AML-193 (cell line): ENCODE data around the gene PSMC6.

Source experiments
- DNase-seq, 2 experiments: peaks; one replicate each; lab custom pipeline; 2025; lab: John Stamatoyannopoulos, UW

Gene PSMC6

DNA sequence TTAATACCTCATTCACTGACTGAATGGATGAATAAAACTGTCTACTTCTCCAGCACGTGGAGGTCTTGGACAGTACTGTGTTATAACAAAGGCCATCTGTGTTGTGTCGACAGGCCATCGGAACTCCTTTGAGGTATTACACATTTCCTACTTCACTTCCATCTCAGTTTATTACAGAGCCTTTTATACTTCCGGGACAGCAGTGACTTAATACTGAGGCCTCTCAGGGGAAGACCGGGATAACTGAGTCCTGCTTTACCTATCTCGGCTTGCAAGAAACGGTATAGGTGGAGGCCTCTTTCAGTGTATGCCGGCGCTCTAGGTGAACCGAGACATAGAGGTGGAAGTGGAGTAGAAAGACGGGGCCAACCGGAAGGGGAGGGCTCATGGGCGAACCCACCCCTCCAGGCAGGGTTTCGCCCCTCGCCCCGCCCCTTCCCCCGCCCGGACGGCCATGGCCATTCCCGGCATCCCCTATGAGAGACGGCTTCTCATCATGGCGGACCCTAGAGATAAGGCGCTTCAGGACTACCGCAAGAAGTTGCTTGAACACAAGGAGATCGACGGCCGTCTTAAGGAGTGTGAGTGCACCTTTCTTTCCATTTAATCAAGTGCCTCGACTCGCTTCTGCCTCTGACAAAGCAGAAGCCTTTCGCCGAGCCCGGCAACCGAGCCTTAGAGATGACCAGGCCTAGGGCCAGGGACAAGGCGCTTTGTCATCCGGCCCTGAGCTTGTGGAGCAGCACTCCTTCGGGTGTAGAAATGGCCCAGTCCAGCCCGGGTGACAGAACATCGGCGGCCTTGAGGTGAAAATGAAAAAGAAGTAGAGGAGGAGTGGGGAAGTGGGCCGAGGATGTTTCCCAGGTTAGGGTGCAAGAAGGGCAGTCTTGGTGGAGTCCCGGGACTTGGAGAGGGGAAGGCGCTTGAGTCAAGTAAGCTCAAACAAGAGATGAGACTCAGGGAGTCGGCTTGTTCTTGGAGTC, at the start of gene PSMC6:
PSMC6 (plus strand) TSS at position 477 of the 983 bp plus-strand sequence; CDS start at position 497, 20 bp downstream.
- DNase-seq = peak; percentile 80 to 90

DNA sequence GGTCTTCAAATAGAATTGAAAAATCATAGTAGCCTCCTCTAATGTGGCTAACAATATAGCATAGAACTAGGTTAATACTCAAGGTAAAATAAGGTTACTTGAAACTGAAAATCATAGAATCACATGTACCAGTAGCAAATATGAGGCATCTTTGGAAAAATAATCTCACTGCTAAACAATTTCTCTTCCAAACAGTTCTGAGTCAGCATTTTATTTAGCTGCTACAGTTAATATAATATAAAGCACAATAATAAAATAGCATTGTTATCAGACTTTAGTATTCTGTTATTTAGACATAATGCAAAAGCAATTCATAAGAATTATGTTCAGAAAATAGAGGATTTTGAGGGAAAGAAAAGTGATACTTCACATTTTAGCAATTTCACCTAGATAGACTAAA, 46.7 kb upstream of the PSMC6 start:
- DNase-seq = no peak

DNA sequence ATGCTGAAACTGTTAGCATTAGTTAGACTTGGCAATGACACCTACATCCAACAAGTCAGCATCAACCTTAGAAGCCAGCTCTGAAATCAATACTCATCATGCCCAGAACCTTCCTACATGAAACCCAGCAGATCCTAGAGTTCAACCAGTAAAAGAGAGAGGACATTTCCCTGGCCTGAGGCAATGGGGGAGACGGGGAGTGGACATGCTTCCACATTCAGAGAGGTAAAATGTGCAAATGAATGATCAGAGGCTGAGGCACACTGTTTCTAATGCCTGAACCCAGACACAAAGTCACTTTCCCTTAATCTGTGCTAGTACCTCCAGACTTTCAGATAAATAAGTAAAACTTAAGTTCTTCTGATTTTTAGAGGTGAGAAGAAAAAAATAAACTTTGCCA, 46.2 kb upstream of the PSMC6 start:
- no peak for DNase-seq

DNA sequence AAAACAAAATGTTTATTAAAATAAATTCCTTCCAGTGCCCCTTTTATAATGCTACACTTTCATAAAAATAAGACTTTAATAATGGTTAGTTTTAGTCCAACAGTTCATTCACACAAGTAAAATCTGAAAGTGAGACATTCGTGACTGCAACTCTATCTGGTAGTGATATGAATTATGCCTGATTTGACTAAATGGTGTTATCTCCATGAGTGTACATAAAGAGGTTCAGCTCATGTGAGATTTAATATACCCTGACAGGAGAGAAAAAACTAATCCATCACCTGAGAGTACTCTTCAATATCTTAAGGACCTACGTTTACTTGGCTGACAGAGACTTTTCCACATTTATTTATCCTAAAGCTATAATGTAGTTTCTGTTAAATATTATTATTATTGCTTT, 45.7 kb upstream of the PSMC6 start:
- no peak for DNase-seq

DNA sequence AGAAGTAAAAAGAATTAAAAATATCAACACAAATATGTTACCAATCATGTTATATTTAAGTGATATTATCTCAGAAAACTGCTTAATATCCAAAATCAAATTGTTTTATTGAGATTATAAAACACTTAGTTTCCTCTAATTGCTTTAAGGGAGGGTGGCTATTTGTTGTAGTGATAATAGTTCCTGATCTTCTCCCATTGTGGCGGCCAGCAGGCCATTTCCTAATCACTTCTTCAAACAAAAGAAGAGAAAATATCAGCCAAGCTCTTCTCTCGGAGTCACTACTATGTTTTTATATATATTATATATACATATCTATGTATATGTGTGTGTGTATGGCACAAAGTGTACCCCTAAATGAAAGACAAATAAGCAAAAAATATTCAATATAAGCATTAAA, 43.1 kb upstream of the PSMC6 start:
- DNase-seq = no peak

DNA sequence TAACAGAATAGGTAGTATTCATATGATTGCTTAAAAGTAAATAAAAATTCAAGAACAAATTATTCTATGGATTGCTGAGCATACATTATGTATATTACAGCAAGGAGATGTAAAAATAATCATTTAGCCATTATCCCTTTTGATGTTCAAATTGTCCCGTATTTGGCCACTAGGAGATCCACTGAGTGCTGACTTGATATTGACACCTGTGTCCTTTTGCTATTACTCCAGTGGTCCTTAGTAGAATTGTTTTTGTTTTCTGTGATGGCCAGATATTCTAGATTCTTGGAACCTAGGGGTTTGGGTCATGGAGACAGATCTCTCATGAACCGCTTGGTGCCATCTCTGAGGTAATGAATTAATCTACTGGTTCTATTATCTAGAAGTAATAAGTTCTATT, 28.4 kb upstream of the PSMC6 start:
- peak in 1 of 2 experiments; percentile 28 for DNase-seq

DNA sequence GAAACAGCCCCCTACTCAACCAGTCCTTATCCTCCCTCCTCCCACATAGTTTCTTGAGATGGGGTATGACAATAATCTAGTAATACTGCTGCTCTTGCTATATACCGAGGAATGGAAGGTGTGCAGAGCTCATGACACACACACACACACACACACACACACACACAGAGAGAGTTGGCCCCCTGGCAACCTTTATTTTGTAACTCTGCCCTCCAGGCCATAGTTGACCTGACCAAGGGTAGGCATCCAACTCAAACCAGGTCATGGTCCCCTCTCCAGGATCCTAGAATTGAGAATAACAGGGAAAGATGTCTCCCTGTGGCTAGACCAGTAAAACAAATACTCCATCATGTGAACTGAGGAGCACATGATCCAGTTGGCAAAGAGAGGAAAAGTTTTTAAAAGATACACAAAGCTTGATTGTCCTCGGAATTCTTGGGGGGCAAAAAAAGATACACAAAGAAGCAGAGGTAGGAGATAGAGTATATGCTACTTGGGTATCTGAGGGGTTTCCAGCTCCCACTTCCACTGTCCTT, 22.9 kb upstream of the PSMC6 start:
- no peak for DNase-seq

DNA sequence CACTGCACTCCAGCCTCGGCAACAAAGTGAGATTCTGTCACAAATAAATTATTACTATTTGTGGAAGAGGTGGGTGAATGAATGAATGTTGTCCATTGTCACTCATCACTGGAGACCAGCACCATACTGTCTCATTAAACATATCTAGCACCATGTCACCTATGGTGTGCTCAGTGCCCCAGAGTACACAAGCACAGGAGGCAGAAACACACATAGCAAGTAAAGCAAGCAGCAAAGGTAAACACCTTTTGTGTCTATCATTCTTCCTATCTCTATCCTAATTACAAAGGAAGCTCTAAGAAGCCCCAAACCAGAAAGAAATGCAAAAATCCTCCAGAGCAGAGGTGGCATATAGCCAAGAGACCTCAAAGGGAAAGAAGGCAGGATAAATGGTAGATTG, 20.8 kb upstream of the PSMC6 start:
- no peak for DNase-seq

DNA sequence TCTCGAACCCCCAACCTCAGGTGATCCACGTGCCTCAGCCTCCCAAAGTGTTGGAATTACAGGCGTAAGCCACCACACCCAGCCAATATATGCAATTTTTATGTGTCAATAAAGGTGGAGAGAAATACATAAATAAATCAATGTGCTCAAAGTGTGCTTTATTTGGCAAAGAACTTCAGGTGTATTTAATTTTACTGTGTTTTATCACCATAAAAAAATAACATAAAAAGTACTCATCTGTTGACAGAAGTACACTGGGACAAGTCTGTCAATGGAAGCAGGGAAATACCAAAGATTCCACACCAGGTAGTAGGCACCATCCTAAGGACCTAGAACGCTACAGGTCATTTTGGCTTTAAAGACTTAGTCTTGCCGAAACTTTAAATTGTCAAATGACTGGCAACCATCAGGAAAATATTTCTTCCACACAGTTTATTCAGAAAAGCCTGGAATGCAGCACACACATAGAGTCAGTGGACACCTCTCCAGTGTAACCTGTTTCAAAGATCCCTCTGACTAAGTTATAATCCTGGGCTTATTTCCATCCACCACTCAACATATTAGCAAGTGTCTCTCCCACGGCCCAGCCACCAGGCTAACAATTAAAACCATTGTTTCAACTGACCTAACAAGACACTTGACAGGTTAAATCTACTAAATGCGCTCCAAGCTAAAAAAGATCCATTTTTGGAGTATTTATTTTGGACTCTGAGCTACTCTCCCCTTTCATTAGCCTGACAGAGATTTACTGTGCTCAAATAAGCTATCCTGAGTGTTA, 15.8 kb upstream of the PSMC6 start:
- no peak for DNase-seq

DNA sequence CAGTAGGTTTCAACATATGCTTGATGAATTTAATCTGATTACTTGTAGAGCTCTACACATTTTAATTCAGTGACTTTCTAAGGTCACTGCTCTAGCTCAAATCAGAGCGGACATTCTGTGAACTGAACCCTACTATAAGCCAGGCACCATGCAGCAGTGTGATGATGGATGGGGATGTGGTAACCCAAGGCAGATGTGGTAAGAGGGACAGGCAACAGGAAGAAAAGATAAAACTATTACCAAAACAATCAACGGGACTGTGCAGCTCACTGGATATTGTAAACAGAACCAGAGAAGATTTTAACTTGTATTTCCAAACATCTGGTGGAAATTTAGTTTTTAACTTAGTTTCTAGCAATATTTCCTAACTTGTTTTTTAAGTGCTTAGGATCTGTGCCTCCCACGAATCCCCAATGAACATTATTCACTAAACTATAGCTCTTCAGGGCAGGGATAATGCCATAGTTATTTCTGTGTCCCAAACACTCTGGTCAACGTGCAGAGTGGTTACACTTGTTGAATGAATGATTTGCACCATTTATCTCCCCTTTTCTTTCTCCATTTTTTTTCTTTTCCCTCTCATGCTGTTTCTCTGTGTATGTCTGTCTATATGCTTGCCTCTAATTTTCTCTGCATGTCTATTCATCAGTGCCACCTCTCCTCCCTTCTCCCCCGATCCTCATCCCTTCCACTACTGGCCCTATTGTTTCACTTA, 14.6 kb upstream of the PSMC6 start:
- DNase-seq = peak; percentile 77 to 81

DNA sequence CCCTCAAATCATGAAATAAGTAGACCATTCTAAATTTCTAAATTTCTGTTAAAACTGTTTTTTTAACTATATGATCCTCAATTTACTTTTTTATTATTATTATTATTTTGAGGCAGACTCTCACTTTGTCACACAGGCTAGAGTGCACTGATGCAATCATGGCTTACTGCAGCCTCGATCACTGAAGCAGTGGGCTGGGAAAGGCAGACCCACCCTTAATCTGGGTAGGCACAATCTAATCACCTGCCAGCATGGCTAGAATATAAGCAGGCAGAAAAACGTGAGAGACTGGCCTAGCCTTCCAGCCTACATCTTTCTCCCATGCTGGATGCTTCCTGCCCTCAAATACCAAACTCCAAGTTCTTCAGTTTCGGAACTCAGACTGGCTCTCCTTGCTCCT, 14.0 kb upstream of the PSMC6 start:
- no peak for DNase-seq

DNA sequence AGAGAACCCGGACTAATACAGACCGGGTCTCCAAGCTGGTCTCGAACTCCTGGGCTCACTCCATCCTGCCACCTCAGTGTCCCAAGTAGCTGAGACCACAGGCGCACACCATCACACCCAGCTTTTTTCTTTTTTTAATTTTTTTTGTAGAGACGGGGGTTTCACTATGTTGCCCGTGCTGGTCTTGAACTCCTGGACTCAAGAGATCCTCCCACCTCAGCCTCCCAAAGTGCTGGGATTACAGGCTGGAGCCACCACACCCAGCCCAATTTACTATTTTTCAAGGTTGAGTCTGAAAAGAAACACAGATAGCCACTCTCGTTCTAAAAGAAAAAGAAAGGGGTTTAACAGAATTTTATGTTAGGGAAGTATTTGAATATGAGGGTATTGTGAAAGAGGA, 13.5 kb upstream of the PSMC6 start:
- no peak for DNase-seq

DNA sequence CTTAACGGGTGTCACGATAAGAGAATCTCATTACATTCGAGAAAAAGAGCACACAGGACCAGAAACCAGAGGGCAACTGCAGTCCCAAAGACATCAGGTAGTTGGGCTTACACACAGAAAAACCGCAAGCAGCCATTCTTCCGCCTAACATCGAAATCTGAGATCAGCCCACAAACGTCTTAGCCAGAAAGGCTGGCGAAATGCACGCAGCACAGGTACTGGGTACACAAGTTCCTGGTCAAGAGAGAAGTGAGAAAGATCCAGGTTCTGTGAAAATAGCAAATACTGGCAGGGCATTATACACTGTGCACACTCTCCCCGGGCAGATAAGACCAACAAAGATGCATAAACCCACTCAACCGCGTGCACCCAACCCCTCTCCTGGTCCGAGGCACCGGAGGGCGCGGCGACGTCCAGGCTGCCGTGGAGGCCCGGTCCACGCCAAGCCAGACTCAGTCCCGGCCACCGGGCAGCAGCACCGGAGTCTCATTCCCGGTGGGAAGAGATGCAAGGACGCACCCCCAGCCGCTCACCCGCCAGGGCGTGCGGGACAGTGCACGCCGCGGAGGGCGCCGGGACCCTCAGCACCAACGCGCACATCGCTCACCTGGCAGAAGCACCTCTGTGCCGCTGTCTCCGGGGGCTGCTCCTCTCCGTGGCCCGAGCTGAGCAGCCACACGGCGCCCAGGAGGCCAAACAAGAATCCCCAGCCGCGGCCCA, 12.1 kb upstream of the PSMC6 start:
- DNase-seq = peak; percentile 45 to 68

DNA sequence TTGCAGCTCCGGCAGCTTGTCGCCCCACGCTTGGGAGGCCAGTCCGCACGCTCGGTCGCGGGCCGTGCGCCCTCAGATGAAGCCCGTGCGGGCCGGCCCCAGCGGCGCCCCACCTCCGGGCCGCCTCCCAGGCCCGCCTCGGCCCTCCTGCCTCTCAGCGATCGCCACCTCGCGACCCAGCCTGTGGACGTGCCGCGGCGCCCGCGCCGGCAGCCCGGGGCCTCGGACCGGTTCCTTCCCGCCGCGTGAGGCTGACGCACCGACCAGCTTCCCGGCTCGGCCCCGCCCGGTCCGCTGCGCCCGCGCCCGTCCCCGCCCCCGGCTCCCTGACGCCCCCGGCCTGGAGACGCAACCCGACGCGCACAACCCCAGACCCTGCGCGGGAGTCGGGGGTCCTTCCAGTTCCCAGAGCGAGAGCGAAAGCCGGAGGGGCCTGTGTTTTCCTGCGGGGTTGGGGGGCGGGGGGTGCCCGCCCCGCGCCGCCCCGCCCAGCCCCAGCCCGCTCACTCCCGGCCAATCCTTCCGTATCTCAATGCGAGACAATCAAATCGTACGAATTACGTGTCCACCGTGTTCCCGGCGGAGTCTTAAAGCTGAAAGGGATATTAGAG, 11.4 kb upstream of the PSMC6 start, which contains the start of gene ERO1A:
ERO1A (minus strand) TSS at position 78 of the 611 bp plus-strand sequence; CDS start at position 1, 77 bp downstream.
- peak; percentile 19 to 39 for DNase-seq

DNA sequence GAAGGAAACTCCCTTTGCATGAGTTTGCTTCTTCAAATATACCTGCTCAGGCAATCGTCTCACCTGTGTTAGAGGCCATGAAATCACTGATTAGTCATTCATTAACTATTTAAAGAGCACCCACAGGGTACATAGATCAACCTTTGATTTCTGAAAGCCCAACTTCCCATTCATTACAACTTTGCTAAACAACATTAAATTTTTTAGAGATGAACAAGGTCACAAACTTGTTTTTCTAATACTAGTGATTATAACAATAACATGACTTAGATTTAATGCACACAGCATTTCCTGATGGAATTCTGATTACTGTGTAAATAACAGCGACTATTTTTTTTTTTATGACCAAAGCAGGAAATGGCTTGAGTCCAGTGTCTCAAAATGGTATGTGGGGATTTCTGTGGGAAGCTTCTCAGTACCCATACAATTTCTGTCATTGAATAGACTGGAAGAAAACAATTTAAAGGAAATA, 6.3 kb upstream of the PSMC6 start:
- DNase-seq = no peak

DNA sequence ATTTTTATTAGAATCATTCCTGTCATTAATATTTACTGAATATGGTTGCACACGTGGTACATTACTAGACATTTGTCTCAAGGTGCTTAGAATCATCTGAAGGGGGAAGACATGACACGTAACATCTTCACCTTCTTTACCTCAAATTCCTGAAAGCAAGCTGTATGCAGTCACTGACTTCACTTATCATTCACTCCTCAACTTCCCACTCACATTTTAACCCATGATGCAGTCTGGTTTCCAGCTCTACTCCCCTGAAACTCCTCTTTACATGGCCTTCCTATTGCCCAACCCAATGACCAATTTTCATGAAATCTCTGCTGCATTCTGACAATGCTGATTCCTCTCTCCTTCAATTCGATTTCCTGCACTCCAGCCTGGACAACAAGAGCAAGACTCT, 5.8 kb upstream of the PSMC6 start:
- DNase-seq = no peak

DNA sequence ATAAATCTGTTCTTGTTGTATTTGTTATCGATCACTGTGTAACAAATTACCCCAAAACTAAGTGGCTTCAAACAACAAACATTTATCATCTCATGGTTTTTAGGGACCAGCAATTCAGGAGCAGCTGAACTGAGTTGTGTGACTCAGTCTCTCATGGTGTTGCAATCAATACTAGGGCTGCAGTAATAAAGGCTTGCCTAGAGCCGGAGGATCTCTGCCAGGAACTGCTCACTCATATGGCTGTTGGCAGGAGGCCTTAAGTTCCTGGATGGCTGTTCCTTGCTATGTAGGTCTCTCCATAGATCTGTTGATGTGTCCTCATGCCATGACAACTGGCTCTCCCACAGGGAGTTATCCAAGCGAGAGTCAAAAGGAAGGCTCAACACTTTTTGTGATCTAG, 3.8 kb upstream of the PSMC6 start:
- DNase-seq = peak; percentile 51 to 60

DNA sequence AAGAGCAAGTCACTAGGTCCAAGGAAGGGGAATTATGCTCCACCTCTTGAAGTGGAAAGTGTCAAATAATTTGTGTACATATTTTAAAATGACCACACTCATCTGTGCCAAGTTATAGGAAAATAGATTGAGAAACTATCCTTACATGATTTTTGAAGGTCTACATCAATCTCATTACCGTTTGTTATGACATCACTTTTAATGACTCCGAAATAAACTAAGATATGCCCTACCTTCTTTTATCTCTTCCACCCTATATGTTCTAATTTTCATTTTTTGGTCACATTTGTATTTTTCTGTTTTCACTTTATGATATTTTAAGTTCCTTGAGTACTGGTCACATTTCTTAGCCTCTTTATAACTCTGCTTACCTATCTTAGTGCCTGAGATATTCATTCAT, 3.3 kb upstream of the PSMC6 start:
- DNase-seq = no peak

DNA sequence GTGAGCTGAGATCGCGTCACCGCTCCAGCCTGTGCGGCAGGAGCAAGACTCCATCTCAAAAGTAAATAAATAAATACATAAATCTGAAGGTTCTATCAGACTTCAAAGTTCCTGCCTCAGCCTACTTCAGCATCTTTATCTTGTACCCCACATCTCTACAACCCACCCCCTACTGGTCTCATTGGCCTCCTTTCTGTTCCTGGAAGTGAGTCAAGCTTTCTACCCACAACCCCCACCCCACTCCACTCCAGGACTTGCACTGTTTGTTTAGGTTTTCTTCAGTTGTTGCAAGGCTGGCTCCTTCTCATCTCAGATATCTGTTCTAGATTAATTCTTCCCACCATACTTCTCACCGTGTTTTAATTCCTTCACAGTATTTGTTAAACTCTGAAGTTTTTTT, 714 bp upstream of the PSMC6 start:
- peak in 1 of 2 experiments; percentile 19 for DNase-seq

DNA sequence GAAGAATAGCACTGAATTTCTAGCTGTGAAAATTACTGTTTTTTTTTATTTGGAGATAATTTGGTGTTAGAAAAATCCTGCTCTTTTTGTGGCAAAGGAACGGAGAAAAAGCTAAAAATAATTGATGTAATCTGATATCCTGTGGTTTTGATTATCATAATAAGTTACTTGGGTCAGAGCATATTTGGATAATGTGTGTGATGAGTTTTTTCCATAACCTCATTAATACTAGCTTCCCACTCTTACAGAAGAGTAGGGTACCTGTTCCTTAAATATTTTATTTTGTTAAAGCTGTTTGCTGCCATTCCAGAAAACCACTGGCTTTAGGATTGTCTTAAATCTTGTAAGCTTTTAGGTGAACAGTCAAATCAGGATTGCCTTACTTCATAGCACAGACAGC, 4.7 kb downstream of the PSMC6 start:
- DNase-seq = no peak

DNA sequence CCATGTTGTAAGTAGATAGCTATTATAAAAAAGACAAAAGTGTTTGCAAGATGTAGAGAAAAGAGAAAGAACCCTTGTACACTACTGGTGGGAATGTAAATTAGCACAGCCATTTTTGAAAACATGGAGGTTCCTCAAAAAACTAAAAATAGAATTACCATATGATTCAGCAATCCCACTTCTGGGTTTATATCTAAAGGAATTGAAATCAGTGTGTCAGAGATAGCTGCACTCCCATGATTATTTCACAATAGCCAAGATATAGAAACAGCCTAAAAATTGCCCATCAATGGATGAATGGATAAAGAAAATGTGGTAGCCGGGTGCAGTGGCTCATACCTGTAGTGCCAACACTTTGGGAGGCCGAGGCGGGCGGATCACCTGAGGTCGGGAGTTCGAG, 9.2 kb downstream of the PSMC6 start:
- no peak for DNase-seq
